AG04450 (cell line): ENCODE measurements around the gene TRIM15. TPM values are rescaled to one million over a fixed set of nuclear protein-coding genes. Genes with fewer than 3 reads are reported as not detected.
A peak's percentile ranks its signal among the peaks of the same experiment; 100 is the strongest.

Experiments used
- CTCF ChIA-PET: fragments of 300-600, 350-600 bp; formaldehyde crosslinking; extraction: SDS; loops from one replicate; lab custom pipeline; 2022; ENCODE audit warnings: antibody characterized with exemption, inconsistent platforms; lab: Charles Lee
- POLR2A ChIA-PET: fragments of 350-600 bp; formaldehyde crosslinking; extraction: SDS; loops from one replicate; lab custom pipeline; 2021; ENCODE audit warnings: antibody characterized with exemption, inconsistent platforms; lab: Yijun Ruan, JAX
- DNase-seq: peaks from one replicate; pipeline ENCODE4 v3.0.0-alpha.2; 2011; ENCODE audit warnings: low read depth, low spot score
- H3K27ac ChIP-seq: one replicate; pipeline ENCODE4 v1.5.1; 2012; ENCODE audit warnings: low read depth, low read length, control low read depth
- H3K27me3 ChIP-seq: one replicate; pipeline ENCODE4 v1.6.0; 2012; ENCODE audit warnings: low read length; ENCODE audit not compliant: control insufficient read depth, insufficient read depth
- H3K4me3 ChIP-seq: 2 replicates; pipeline ENCODE4 v1.5.1; 2011; ENCODE audit warnings: mild to moderate bottlenecking, low read depth, low read length, control low read depth
- H3K9me3 ChIP-seq: 2 replicates; pipeline ENCODE4 v1.5.1; 2012; ENCODE audit warnings: low read length; ENCODE audit not compliant: control insufficient read depth, insufficient read depth
- CTCF ChIP-seq: IDR thresholded peaks from 2 replicates; pipeline ENCODE4 v1.5.1; 2011; ENCODE audit warnings: low read depth, low read length, control low read depth, inconsistent platforms
- polyA plus RNA-seq: library from polyadenylated mRNA; depleted of rRNA; stranded (reverse); fragments of >200 nt; gene quantifications from 2 replicates; pipeline ENCODE4 v1.2.3, GENCODE V29; 2011

Gene TRIM15
- polyA plus RNA-seq, 1 experiment: not detected

- ChIA-PET CTCF (interaction anchor here (0.5 to 6.0 kb wide), 45 partner anchors 8 to 491 kb away, joined by 3 to 236 read pairs (median 5); partner anchors contain the start of genes POLR1H, TRIM31 and ZFP57), POLR2A (no interaction called here)
- Histone ChIP-seq H3K27ac (no peak overlapping the region), H3K27me3 (peaks cover 45% of the 10 kb centered on the region), H3K9me3 (no peaks in the 10 kb centered on the region; the same call in 1 of the 2 replicates), H3K4me3 (no peak overlapping the region)
- peak; percentile 64 for DNase-seq
- TF ChIP-seq CTCF: peak; percentile 99
Observed at GRCh38 chr6:30130887-30131862, 32.2 kb upstream of the TRIM15 start.

- Histone ChIP-seq H3K27ac (no peak overlapping the region), H3K4me3 (no peak overlapping the region), H3K9me3 (no peaks in the 10 kb centered on the region; the same call in 1 of the 2 replicates), H3K27me3 (peaks cover 42% of the 10 kb centered on the region)
- ChIA-PET CTCF (interaction anchor here (0.6 to 6.0 kb wide), 21 partner anchors 9 to 474 kb away, joined by 3 to 236 read pairs (median 9); partner anchors contain the start of genes POLR1H and TRIM31), POLR2A (no interaction called here)
- no peak for DNase-seq
- TF ChIP-seq CTCF: no peak
Observed at GRCh38 chr6:30131947-30132497, 31.3 kb upstream of the TRIM15 start.

- H3K9me3 ChIP-seq: no peaks in the 10 kb centered on the region
- peaks cover 22% of the 10 kb centered on the region for H3K27me3 ChIP-seq
- H3K27ac ChIP-seq: no peak overlapping the region
- no peak for DNase-seq
- ChIA-PET CTCF (interaction anchor here (0.6 kb wide), 1 partner anchor 49 kb away, joined by 8 read pairs; no protein-coding TSS in a partner anchor), POLR2A (no interaction called here)
- TF ChIP-seq CTCF: no peak
- H3K4me3 ChIP-seq: no peak overlapping the region
Observed at GRCh38 chr6:30135147-30135546, 28.2 kb upstream of the TRIM15 start.

GRCh38 chr6:30135757-30136156 lies 27.6 kb upstream of the TRIM15 start, which contains the start of gene TRIM40:
TRIM40 (plus strand) TSS chr6:30136140; CDS start chr6:30137037, 897 bp downstream.
- Histone ChIP-seq H3K27me3 (peaks cover 17% of the 10 kb centered on the region), H3K27ac (no peak within 1 kb of the TSS), H3K4me3 (no peak within 1 kb of the TSS), H3K9me3 (no peaks in the 10 kb centered on the region)
- ChIA-PET POLR2A (no interaction called here), CTCF (no interaction called here)
- DNase-seq: no peak
- no peak for TF ChIP-seq CTCF
